H1 (cell line): ENCODE measurements around the gene TACR2.
A peak's percentile ranks its signal among the peaks of the same experiment; 100 is the strongest.

Experiments used
- ATF3 ChIP-seq: IDR thresholded peaks from 2 replicates; pipeline ENCODE4 v1.6.1; 2011; ENCODE audit warnings: low read depth, mild to moderate bottlenecking, low read length; ENCODE audit not compliant: insufficient read depth
- CTCF ChIP-seq, 3 experiments: IDR thresholded peaks; 1 replicate in 2 of 3; 2 replicates in 1 of 3; pipeline versions ENCODE4 v1.5.1 to v1.6.1; 2011; ENCODE audit warnings: low read length in 3 of 3, mild to moderate bottlenecking in 3 of 3, inconsistent platforms in 2 of 3, low read depth in 1 of 3, moderate library complexity in 1 of 3; ENCODE audit not compliant: insufficient read depth in 1 of 3; ENCODE audit errors: control extremely low read depth in 1 of 3
- EP300 ChIP-seq, 2 experiments: IDR thresholded peaks; 1 replicate in 1 of 2; 2 replicates in 1 of 2; pipeline ENCODE4 v1.6.1; 2011 to 2012; ENCODE audit warnings: low read depth in 2 of 2, low read length in 2 of 2, mild to moderate bottlenecking in 2 of 2, borderline replicate concordance in 1 of 2, inconsistent platforms in 1 of 2, moderate library complexity in 1 of 2
- EZH2 ChIP-seq: fragments of 200-600 bp; sonication (generic); IDR thresholded peaks from 2 replicates; pipeline ENCODE4 v1.7.1; 2012; ENCODE audit warnings: low read depth, mild to moderate bottlenecking, moderate library complexity, low read length, inconsistent platforms; ENCODE audit not compliant: severe bottlenecking
- HDAC2 ChIP-seq, 2 experiments: fragments of 300-600 bp in 1 of 2; sonication (generic) in 1 of 2; IDR thresholded peaks; 2 replicates each; pipeline ENCODE4 v1.6.1; 2011 to 2012; ENCODE audit warnings: low read depth in 2 of 2, low read length in 2 of 2, mild to moderate bottlenecking in 2 of 2, moderate library complexity in 2 of 2, borderline replicate concordance in 1 of 2, inconsistent platforms in 1 of 2
- JUN ChIP-seq: IDR thresholded peaks from 2 replicates; pipeline ENCODE4 v1.6.1; 2011; ENCODE audit warnings: low read depth, mild to moderate bottlenecking, improper control_type of control experiment, low read length
- POLR2A ChIP-seq, 2 experiments: IDR thresholded peaks; 1 replicate in 1 of 2; 2 replicates in 1 of 2; pipeline ENCODE4 v1.6.1; 2011; ENCODE audit warnings: low read depth in 2 of 2, low read length in 2 of 2, mild to moderate bottlenecking in 2 of 2; ENCODE audit errors: control extremely low read depth in 1 of 2
- RFX5 ChIP-seq: IDR thresholded peaks from 2 replicates; pipeline ENCODE4 v1.6.1; 2011; ENCODE audit warnings: low read depth, low read length, improper control_type of control experiment, borderline replicate concordance
- SAP30 ChIP-seq: fragments of 300-600 bp; sonication (generic); IDR thresholded peaks from 2 replicates; pipeline ENCODE4 v1.7.1; 2012; ENCODE audit warnings: low read length, moderate library complexity, mild to moderate bottlenecking, inconsistent platforms; ENCODE audit not compliant: insufficient read depth, insufficient replicate concordance
- TAF1 ChIP-seq: IDR thresholded peaks from 2 replicates; pipeline ENCODE4 v1.6.1; 2011; ENCODE audit warnings: mild to moderate bottlenecking, low read depth, low read length
- TF ChIP-seq, protein P1 (sequence below): IDR thresholded peaks from 2 replicates; pipeline ENCODE4 v1.6.1; 2012; ENCODE audit warnings: inconsistent platforms

DNA sequence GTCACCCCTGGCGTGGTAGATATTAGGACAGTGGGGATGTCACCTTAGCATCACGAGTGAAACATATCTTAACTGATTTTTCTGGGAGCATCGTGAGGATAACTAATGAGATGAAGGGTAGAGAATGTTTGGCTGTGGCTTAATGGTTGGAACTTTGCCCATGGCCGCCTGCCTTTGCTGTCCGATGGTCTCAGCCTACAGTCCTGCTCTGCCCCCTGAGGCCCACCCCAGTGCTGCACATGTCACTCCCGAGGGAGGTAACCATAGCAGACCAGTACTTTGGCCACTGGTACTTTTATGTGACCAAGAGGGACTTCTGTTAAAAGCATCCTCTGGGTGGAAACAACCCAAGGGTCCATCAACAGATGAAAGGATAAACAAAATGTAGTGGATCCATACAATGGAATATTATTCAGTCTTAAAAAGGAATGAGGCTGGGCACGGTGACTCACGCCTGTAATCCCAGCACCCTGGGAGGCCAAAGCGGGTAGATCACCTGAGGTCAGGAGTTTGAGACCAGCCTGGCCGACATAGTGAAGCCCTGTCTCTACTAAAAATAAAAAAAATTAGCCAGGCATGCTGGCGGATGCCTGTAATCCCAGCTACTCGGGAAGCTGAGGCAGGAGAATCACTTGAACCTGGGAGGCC lies 58.4 kb downstream of the TACR2 start:
- TF ChIP-seq EZH2 (no peak), POLR2A (IDR thresholded peaks at IDR 0.05; ENCODE audit: control extremely low read depth in 1 of 2, low read depth in 2 of 2, low read length in 2 of 2) (no peak), JUN (no peak), EP300 (IDR thresholded peaks at IDR 0.05; ENCODE audit: borderline replicate concordance in 1 of 2, low read depth in 2 of 2, low read length in 2 of 2) (no peak), RFX5 (no peak), ATF3 (no peak), TAF1 (no peak), SAP30 (no peak), CTCF (IDR thresholded peaks at IDR 0.05; ENCODE audit: control extremely low read depth in 1 of 3, insufficient read depth in 1 of 3, low read depth in 1 of 3, low read length in 3 of 3) (peak; percentile 33 to 36 (median 36)), HDAC2 (IDR thresholded peaks at IDR 0.05; ENCODE audit: borderline replicate concordance in 1 of 2, low read depth in 2 of 2, low read length in 2 of 2) (no peak)
- TF ChIP-seq, protein P1, sequence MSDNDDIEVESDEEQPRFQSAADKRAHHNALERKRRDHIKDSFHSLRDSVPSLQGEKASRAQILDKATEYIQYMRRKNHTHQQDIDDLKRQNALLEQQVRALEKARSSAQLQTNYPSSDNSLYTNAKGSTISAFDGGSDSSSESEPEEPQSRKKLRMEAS: no peak
